MG63 (cell line): Measurements from ENCODE around the gene NUDCD3. TPM values are rescaled to one million over a fixed set of nuclear protein-coding genes. Genes with fewer than 3 reads are reported as not detected.
A peak's percentile ranks its signal among the peaks of the same experiment; 100 is the strongest.

Experiments
- DNase-seq: peaks from one replicate; pipeline ENCODE4 v3.0.0-alpha.2; 2020
- H3K27me3 ChIP-seq: fragments of 250-450 bp; sonication (Bioruptor Pico); 2 replicates; pipeline ENCODE4 v1.5.1; 2020; ENCODE audit warnings: mild to moderate bottlenecking, moderate library complexity
- H3K36me3 ChIP-seq: fragments of 250-450 bp; sonication (Bioruptor Pico); 2 replicates; pipeline ENCODE4 v1.5.1; 2020; ENCODE audit warnings: mild to moderate bottlenecking, moderate library complexity
- H3K4me3 ChIP-seq: fragments of 250-450 bp; sonication (Bioruptor Pico); 2 replicates; pipeline ENCODE4 v1.5.1; 2020; ENCODE audit warnings: mild to moderate bottlenecking, moderate library complexity
- H3K9me3 ChIP-seq: fragments of 250-450 bp; sonication (Bioruptor Pico); 2 replicates; pipeline ENCODE4 v1.5.1; 2020; ENCODE audit warnings: mild to moderate bottlenecking, moderate library complexity
- total RNA-seq: library from RNA; depleted of rRNA; stranded (reverse); fragments of >200 nt; shearing (Covaris generic); gene quantifications from 2 replicates; pipeline ENCODE4 v1.2.3, GENCODE V29; 2014; ENCODE audit warnings: low replicate concordance

Gene NUDCD3
- total RNA-seq, 1 experiment from 2014 or later: 23.1 TPM

GRCh38 chr7:44470628-44471245, 19.7 kb downstream of the NUDCD3 start:
- Histone ChIP-seq H3K9me3 (no peaks in the 10 kb centered on the region), H3K36me3 (peaks cover 53% of the 10 kb centered on the region), H3K27me3 (no peaks in the 10 kb centered on the region), H3K4me3 (no peak overlapping the region)
- no peak for DNase-seq

DNA sequence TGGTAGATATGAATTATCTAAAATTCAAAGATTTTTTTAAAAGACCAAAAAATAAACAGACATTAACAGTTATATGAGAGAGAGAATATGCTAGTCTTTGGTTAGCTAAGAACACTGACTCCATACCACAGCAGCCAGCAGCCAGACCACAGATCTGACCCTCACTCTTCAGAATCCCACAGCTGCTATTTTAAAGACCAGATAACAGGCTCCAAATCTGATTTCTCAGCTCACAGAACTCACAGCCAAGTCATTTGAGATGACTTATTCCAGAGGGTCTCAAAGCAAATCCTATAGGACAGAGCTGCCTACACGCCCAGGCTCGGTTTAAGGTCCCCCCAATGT, 20.4 kb downstream of the NUDCD3 start:
- Histone ChIP-seq H3K9me3 (no peaks in the 10 kb centered on the region), H3K27me3 (no peaks in the 10 kb centered on the region), H3K36me3 (peaks cover 60% of the 10 kb centered on the region), H3K4me3 (no peak overlapping the region)
- DNase-seq: no peak

DNA sequence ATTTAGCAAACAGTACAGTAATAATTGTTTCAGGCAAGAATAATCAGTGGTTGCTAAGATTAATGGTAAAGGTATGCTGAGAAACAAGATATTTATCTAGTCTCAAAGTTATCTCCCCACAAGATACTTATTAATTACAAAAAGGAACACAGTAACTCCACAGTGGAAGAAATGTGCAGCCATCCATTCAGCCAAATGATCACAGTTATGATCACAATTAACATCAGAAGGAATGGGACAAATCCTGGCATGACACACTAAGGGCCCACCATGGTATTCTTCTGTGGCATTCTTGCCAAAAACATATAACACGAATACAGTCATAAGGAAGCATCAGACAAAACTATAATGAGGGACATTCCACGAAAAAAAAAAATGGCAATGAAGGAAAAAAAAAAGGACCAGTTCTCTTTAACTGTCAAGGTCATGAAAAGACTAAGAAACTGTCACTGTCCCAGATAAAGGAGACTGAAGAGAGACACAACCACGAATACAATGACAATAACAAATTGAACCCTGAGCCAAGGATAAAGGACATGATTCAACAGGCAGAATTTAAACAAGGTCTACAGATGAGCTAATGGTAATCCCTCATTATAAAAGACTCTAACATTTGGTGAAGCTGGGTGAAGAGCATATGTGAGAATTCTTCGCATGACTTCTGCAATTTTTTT, 20.9 kb downstream of the NUDCD3 start:
- H3K9me3 ChIP-seq: no peaks in the 10 kb centered on the region
- no peak for DNase-seq
- H3K36me3 ChIP-seq: peaks cover 60% of the 10 kb centered on the region
- H3K27me3 ChIP-seq: no peaks in the 10 kb centered on the region
- H3K4me3 ChIP-seq: no peak overlapping the region

DNA sequence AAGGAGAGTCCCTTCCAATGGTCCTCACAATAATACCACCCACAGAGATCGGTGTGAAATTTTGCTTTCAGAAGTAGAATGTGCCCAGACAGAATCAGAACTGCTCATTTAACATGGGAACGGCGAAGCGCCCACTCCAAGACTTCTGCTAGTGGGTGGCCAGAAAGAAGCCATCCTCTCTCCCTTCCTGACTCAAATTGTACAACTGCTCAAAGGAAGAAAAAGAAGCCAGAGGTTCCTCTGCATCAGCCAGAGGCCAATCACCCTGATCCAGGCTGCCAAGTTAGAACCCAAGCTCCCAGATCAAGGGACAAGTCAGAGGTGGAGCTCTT, 23.3 kb downstream of the NUDCD3 start:
- Histone ChIP-seq H3K4me3 (no peak overlapping the region), H3K36me3 (peaks cover 55% of the 10 kb centered on the region), H3K27me3 (no peaks in the 10 kb centered on the region), H3K9me3 (no peaks in the 10 kb centered on the region)
- no peak for DNase-seq

DNA sequence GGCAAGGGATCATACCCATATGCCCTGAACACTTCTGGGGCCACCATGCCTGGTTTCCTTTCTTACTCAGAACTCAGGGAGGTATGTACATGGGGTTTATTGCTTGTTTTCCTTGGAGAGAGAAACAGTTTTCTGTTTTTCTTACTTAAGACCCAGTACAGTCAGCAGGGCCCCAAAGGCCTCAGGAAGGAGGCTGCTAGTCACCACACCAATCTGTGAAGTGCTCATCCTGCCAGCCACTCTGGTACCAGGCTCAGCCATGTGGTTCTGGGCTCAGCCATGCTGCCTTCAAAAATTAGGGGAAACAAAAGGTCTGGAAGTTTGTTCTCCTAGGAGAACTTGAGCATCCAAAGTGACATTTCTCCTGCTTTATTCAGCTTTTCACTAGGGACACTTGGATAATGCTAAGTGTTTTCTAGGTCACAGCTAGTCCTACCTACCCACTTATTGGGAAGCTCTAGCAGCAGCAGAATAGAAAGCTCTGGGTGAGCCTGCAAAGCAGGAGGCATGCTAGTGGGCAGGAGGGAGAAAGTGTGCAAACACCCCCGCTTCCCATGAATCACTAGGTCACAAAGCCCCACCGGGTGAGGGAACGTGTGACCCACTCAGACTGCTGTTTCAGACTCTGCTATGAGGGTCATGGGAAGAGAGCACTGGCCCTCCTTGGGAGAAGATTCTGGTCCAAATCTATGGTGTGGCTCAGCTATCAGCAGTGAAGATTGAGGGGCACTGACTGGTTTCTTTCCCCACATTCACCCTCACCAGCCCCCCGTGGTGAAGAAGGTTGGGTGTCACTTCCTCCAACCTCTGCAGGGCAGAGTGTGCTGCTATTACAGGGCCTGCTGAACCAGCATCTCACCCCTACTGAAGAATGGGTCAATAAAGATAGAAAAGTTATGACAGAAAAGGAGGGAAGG, 23.9 kb downstream of the NUDCD3 start:
- Histone ChIP-seq H3K9me3 (no peaks in the 10 kb centered on the region), H3K36me3 (peaks cover 48% of the 10 kb centered on the region), H3K4me3 (no peak overlapping the region), H3K27me3 (no peaks in the 10 kb centered on the region)
- peak; percentile 71 for DNase-seq

GRCh38 chr7:44465490-44465889, 25.0 kb downstream of the NUDCD3 start:
- Histone ChIP-seq H3K36me3 (peaks cover 44% of the 10 kb centered on the region), H3K4me3 (no peak overlapping the region), H3K27me3 (no peaks in the 10 kb centered on the region), H3K9me3 (no peaks in the 10 kb centered on the region)
- DNase-seq: no peak

- no peak for DNase-seq
- Histone ChIP-seq H3K9me3 (no peaks in the 10 kb centered on the region), H3K27me3 (no peaks in the 10 kb centered on the region), H3K36me3 (peaks cover 46% of the 10 kb centered on the region), H3K4me3 (no peak overlapping the region)
These were observed 27.2 kb downstream of the NUDCD3 start for GRCh38 chr7:44463169-44463808.

DNA sequence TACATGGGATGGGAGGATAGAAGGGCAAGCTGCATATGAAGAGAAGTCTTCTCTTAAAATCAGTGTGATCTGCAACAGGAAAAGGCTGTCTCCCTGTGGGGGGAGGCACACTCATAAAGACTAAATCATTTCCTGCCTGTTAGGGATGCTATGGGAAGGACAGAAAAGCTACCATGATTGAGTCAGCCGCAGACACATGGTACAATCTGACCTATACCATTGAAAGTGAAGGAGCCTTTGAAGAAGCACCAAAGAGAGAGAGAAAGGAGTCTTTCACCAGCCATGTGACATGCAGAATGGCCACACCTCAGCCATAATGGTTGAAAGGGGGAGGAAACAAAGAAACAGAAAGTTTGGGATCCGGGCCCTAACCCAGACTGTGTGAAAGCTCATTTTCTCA, 29.1 kb downstream of the NUDCD3 start:
- peak; percentile 23 for DNase-seq
- peaks cover 38% of the 10 kb centered on the region for H3K36me3 ChIP-seq
- no peak overlapping the region for H3K4me3 ChIP-seq
- no peaks in the 10 kb centered on the region for H3K9me3 ChIP-seq
- H3K27me3 ChIP-seq: no peaks in the 10 kb centered on the region

GRCh38 chr7:44460325-44460724, 30.1 kb downstream of the NUDCD3 start:
- DNase-seq: no peak
- Histone ChIP-seq H3K4me3 (no peak overlapping the region), H3K36me3 (peaks cover 35% of the 10 kb centered on the region), H3K27me3 (no peaks in the 10 kb centered on the region), H3K9me3 (no peaks in the 10 kb centered on the region)

GRCh38 chr7:44455155-44455554, 35.3 kb downstream of the NUDCD3 start:
- peaks cover 21% of the 10 kb centered on the region for H3K36me3 ChIP-seq
- no peak for DNase-seq
- H3K9me3 ChIP-seq: no peaks in the 10 kb centered on the region
- no peak overlapping the region for H3K4me3 ChIP-seq
- no peaks in the 10 kb centered on the region for H3K27me3 ChIP-seq

DNA sequence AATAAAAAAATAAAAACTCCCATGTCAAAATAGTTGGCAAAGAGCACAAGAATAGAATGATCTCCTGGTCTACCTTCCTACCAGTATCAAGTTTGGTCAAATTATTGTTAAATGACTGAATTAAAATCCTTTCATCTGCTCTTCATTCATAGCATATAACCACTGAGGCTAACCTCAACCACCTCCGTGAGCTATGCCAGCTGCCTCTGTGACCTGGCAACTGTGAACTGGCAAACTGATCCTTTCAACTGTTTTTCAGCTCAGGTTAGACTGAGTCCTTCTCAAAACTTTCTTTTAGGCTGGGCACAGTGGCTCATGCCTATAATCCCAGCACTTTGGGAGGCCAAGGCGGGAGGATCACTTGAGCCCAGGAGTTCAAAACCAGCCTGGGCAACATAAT, 36.1 kb downstream of the NUDCD3 start:
- no peaks in the 10 kb centered on the region for H3K9me3 ChIP-seq
- no peak overlapping the region for H3K4me3 ChIP-seq
- H3K36me3 ChIP-seq: peaks cover 17% of the 10 kb centered on the region
- no peaks in the 10 kb centered on the region for H3K27me3 ChIP-seq
- no peak for DNase-seq

GRCh38 chr7:44451123-44451522, 39.3 kb downstream of the NUDCD3 start:
- no peak for DNase-seq
- Histone ChIP-seq H3K36me3 (peaks cover 23% of the 10 kb centered on the region), H3K4me3 (no peak overlapping the region), H3K9me3 (no peaks in the 10 kb centered on the region), H3K27me3 (no peaks in the 10 kb centered on the region)

- H3K36me3 ChIP-seq: peaks cover 25% of the 10 kb centered on the region
- H3K9me3 ChIP-seq: no peaks in the 10 kb centered on the region
- no peaks in the 10 kb centered on the region for H3K27me3 ChIP-seq
- H3K4me3 ChIP-seq: no peak overlapping the region
- DNase-seq: no peak
These were observed 40.9 kb downstream of the NUDCD3 start for GRCh38 chr7:44449584-44449928.

DNA sequence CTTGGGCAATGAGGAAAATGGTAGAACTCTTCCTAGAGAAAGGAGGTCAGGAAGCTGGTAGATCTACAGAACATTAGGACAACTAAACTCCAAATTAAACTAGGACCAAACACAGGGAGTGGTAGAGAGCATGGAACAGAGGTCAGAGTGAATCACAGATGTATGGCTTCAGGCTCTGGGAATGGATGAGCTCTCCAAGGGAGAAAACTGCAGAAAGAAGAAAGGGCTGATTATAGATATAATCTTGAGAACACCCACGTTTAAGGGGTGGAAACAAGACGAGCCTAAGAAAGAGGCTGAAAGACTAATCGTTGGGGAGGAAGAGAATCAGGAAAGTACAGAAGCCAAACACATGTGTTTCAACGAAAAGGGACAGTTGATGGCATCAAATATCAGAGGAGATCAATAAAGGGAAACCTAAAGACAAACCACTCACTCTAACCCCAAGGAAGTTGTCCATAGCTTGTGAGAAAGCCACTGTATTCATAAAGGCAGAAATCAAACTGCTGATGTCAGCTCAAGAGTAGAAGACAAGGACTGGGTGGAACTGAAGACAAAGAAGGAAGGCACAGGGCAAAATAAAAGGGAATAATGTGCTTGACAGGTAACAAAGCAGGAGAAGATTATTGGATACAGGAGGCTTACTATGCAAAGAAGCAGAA, 41.4 kb downstream of the NUDCD3 start:
- no peak for DNase-seq
- H3K4me3 ChIP-seq: no peak overlapping the region
- no peaks in the 10 kb centered on the region for H3K9me3 ChIP-seq
- peaks cover 25% of the 10 kb centered on the region for H3K36me3 ChIP-seq
- H3K27me3 ChIP-seq: no peaks in the 10 kb centered on the region

GRCh38 chr7:44447874-44448425, 42.5 kb downstream of the NUDCD3 start:
- no peak for DNase-seq
- H3K9me3 ChIP-seq: no peaks in the 10 kb centered on the region
- no peaks in the 10 kb centered on the region for H3K27me3 ChIP-seq

GRCh38 chr7:44445986-44446671, 44.3 kb downstream of the NUDCD3 start:
- DNase-seq: no peak
- Histone ChIP-seq H3K27me3 (no peaks in the 10 kb centered on the region), H3K9me3 (no peaks in the 10 kb centered on the region), H3K4me3 (no peak overlapping the region), H3K36me3 (peaks cover 21% of the 10 kb centered on the region)

More at GRCh38 chr7:44447874-44448425, 42.5 kb downstream of the NUDCD3 start:
- H3K36me3 ChIP-seq: peaks cover 21% of the 10 kb centered on the region
- no peak overlapping the region for H3K4me3 ChIP-seq
